Fibroblast of gingiva (primary cell): ENCODE results near the gene CD84.
"Not testable (repeated sequence)": the region's sequence is repeated elsewhere in the genome, so short reads cannot be mapped to it uniquely, and the experiment has no call there.

Experiments used
- DNase-seq: peaks from one replicate; pipeline ENCODE4 v3.0.0-alpha.2; 2011; ENCODE audit warnings: low read depth

The CD84 gene

GRCh38 chr1:160540859-160541233 lies 38.5 kb downstream of the CD84 start:
- no peak for DNase-seq

GRCh38 chr1:160539990-160540858 lies 39.1 kb downstream of the CD84 start:
- DNase-seq = no peak

- DNase-seq = no peak
Observed at GRCh38 chr1:160539684-160539989, 39.7 kb downstream of the CD84 start.

- no peak for DNase-seq
Observed at GRCh38 chr1:160538985-160539651, 40.2 kb downstream of the CD84 start.

GRCh38 chr1:160537714-160538665 lies 41.3 kb downstream of the CD84 start:
- DNase-seq = no peak

GRCh38 chr1:160534823-160535605 lies 44.3 kb downstream of the CD84 start:
- DNase-seq = no peak

GRCh38 chr1:160532557-160532813 lies 46.8 kb downstream of the CD84 start:
- not testable (repeated sequence) for DNase-seq

- not testable (repeated sequence) for DNase-seq
Observed at GRCh38 chr1:160531809-160532556, 47.3 kb downstream of the CD84 start.

GRCh38 chr1:160529401-160529952 lies 49.8 kb downstream of the CD84 start:
- DNase-seq = not testable (repeated sequence)

- not testable (repeated sequence) for DNase-seq
Observed at GRCh38 chr1:160523789-160524188, 55.5 kb downstream of the CD84 start.

GRCh38 chr1:160522622-160523345 lies 56.5 kb downstream of the CD84 start, which contains the start of gene SLAMF6:
SLAMF6 (minus strand) TSS chr1:160523255; CDS start chr1:160523192, 63 bp downstream.
- no peak for DNase-seq

- DNase-seq = no peak
Observed at GRCh38 chr1:160522136-160522535, 57.2 kb downstream of the CD84 start.

GRCh38 chr1:160521554-160521953 lies 57.7 kb downstream of the CD84 start:
- no peak for DNase-seq

GRCh38 chr1:160520999-160521398 lies 58.3 kb downstream of the CD84 start:
- no peak for DNase-seq

- no peak for DNase-seq
Observed at GRCh38 chr1:160520582-160520981, 58.7 kb downstream of the CD84 start.

- DNase-seq = no peak
Observed at GRCh38 chr1:160519642-160520435, 59.5 kb downstream of the CD84 start.

GRCh38 chr1:160517519-160517918 lies 61.8 kb downstream of the CD84 start:
- DNase-seq = not testable (repeated sequence)

- not testable (repeated sequence) for DNase-seq
Observed at GRCh38 chr1:160515908-160516307, 63.4 kb downstream of the CD84 start.

- no peak for DNase-seq
Observed at GRCh38 chr1:160504651-160505050, 74.6 kb downstream of the CD84 start.
